Activated naive CD8-positive, alpha-beta T cell treated with anti-CD3 and anti-CD28 coated beads, Interleukin-2, amount 50 U/mL, for 24 hours (primary cell): Measurements from ENCODE around the gene AKAP9.
"Not testable (repeated sequence)": the region's sequence is repeated elsewhere in the genome, so short reads cannot be mapped to it uniquely, and the experiment has no call there.

Experiments
- ATAC-seq: fragments of 150-1000 bp; cut with Tn5 transposase; one replicate; pipeline ENCODE4 v1.10.0; 2021
- DNase-seq: peaks from one replicate; pipeline ENCODE4 v3.0.0; 2021
- H3K27ac Mint-ChIP-seq: one replicate; pipeline ENCODE4 v1.8.0; 2021; ENCODE audit warnings: mild to moderate bottlenecking, mixed read lengths
- H3K27me3 Mint-ChIP-seq: one replicate; pipeline ENCODE4 v1.8.0; 2021; ENCODE audit warnings: mixed read lengths
- H3K36me3 Mint-ChIP-seq: one replicate; pipeline ENCODE4 v1.8.0; 2021; ENCODE audit warnings: low read depth, mixed read lengths
- H3K4me1 Mint-ChIP-seq: one replicate; pipeline ENCODE4 v1.8.0; 2021; ENCODE audit warnings: mixed read lengths
- H3K4me3 Mint-ChIP-seq: one replicate; pipeline ENCODE4 v1.8.0; 2021; ENCODE audit warnings: mild to moderate bottlenecking, moderate library complexity, mixed read lengths
- H3K9me3 Mint-ChIP-seq: one replicate; pipeline ENCODE4 v1.8.0; 2021; ENCODE audit warnings: mixed read lengths

AKAP9 gene

GRCh38 chr7:92092210-92092609, 151.5 kb downstream of the AKAP9 start:
- Mint-ChIP-seq H3K4me3 (no peak overlapping the region), H3K27ac (no peak overlapping the region), H3K36me3 (peaks cover 23% of the 10 kb centered on the region), H3K9me3 (no peaks in the 10 kb centered on the region), H3K4me1 (no peaks in the 10 kb centered on the region), H3K27me3 (no peaks in the 10 kb centered on the region)
- no peak for DNase-seq
- no peak for ATAC-seq

- DNase-seq, result no peak
- no peak overlapping the region for H3K27ac Mint-ChIP-seq
- peaks cover 25% of the 10 kb centered on the region for H3K36me3 Mint-ChIP-seq
- no peak overlapping the region for H3K4me3 Mint-ChIP-seq
- H3K27me3 Mint-ChIP-seq, result no peaks in the 10 kb centered on the region
- H3K4me1 Mint-ChIP-seq, result no peaks in the 10 kb centered on the region
- ATAC-seq, result no peak
- no peaks in the 10 kb centered on the region for H3K9me3 Mint-ChIP-seq
These were observed 154.7 kb downstream of the AKAP9 start for GRCh38 chr7:92095380-92095779.

GRCh38 chr7:92100534-92100933, 159.9 kb downstream of the AKAP9 start:
- no peak for ATAC-seq
- Mint-ChIP-seq H3K27me3 (no peaks in the 10 kb centered on the region), H3K36me3 (peaks cover 41% of the 10 kb centered on the region)

GRCh38 chr7:92102862-92103261, 162.2 kb downstream of the AKAP9 start:
- not testable (repeated sequence) for H3K27me3 Mint-ChIP-seq, H3K27ac Mint-ChIP-seq, H3K4me1 Mint-ChIP-seq, H3K4me3 Mint-ChIP-seq, ATAC-seq, H3K9me3 Mint-ChIP-seq, DNase-seq
- H3K36me3 Mint-ChIP-seq, result peaks cover 32% of the 10 kb centered on the region

More at GRCh38 chr7:92100534-92100933, 159.9 kb downstream of the AKAP9 start:
- H3K27ac Mint-ChIP-seq, result no peak overlapping the region
- no peaks in the 10 kb centered on the region for H3K4me1 Mint-ChIP-seq
- DNase-seq, result no peak
- H3K9me3 Mint-ChIP-seq, result no peaks in the 10 kb centered on the region
- H3K4me3 Mint-ChIP-seq, result no peak overlapping the region

- DNase-seq (no peak), ATAC-seq (no peak)
- Mint-ChIP-seq H3K4me1 (no peaks in the 10 kb centered on the region), H3K36me3 (peaks cover 25% of the 10 kb centered on the region), H3K4me3 (no peak overlapping the region), H3K27me3 (no peaks in the 10 kb centered on the region), H3K27ac (no peak overlapping the region), H3K9me3 (no peaks in the 10 kb centered on the region)
These were observed 168.2 kb downstream of the AKAP9 start for GRCh38 chr7:92108821-92109220.

- H3K27ac Mint-ChIP-seq, result no peak overlapping the region
- no peaks in the 10 kb centered on the region for H3K27me3 Mint-ChIP-seq
- no peak overlapping the region for H3K4me3 Mint-ChIP-seq
- ATAC-seq (no peak), DNase-seq (no peak)
- H3K36me3 Mint-ChIP-seq, result peaks cover 33% of the 10 kb centered on the region
- H3K9me3 Mint-ChIP-seq, result no peaks in the 10 kb centered on the region
- H3K4me1 Mint-ChIP-seq, result no peaks in the 10 kb centered on the region
These were observed 170.2 kb downstream of the AKAP9 start for GRCh38 chr7:92110857-92111256.

GRCh38 chr7:92115821-92116220, 175.2 kb downstream of the AKAP9 start:
- Mint-ChIP-seq H3K27me3 (no peaks in the 10 kb centered on the region), H3K27ac (no peak overlapping the region), H3K9me3 (no peaks in the 10 kb centered on the region), H3K4me3 (no peak overlapping the region), H3K4me1 (no peaks in the 10 kb centered on the region), H3K36me3 (peaks cover 49% of the 10 kb centered on the region)
- ATAC-seq, result no peak
- no peak for DNase-seq

- H3K27me3 Mint-ChIP-seq, result no peaks in the 10 kb centered on the region
- peaks cover 58% of the 10 kb centered on the region for H3K36me3 Mint-ChIP-seq
- DNase-seq (no peak), ATAC-seq (no peak)
- no peak overlapping the region for H3K4me3 Mint-ChIP-seq
- no peaks in the 10 kb centered on the region for H3K4me1 Mint-ChIP-seq
- no peak overlapping the region for H3K27ac Mint-ChIP-seq
- no peaks in the 10 kb centered on the region for H3K9me3 Mint-ChIP-seq
These were observed 176.3 kb downstream of the AKAP9 start for GRCh38 chr7:92116949-92117348.

- no peak overlapping the region for H3K27ac Mint-ChIP-seq
These were observed 178.6 kb downstream of the AKAP9 start for GRCh38 chr7:92119213-92119759.

GRCh38 chr7:92121681-92122080, 181.0 kb downstream of the AKAP9 start:
- Mint-ChIP-seq H3K27ac (no peak overlapping the region), H3K9me3 (no peaks in the 10 kb centered on the region), H3K27me3 (no peaks in the 10 kb centered on the region), H3K4me1 (no peaks in the 10 kb centered on the region), H3K4me3 (no peak overlapping the region), H3K36me3 (peaks cover 63% of the 10 kb centered on the region)
- DNase-seq, result no peak
- no peak for ATAC-seq

More at GRCh38 chr7:92119213-92119759, 178.6 kb downstream of the AKAP9 start:
- Mint-ChIP-seq H3K4me3 (no peak overlapping the region), H3K4me1 (no peaks in the 10 kb centered on the region), H3K36me3 (peaks cover 69% of the 10 kb centered on the region), H3K9me3 (no peaks in the 10 kb centered on the region), H3K27me3 (no peaks in the 10 kb centered on the region)
- DNase-seq (no peak), ATAC-seq (no peak)

- peaks cover 34% of the 10 kb centered on the region for H3K36me3 Mint-ChIP-seq
- DNase-seq, result no peak
- H3K9me3 Mint-ChIP-seq, result no peaks in the 10 kb centered on the region
- ATAC-seq, result no peak
- H3K27me3 Mint-ChIP-seq, result no peaks in the 10 kb centered on the region
- no peak overlapping the region for H3K4me3 Mint-ChIP-seq
- H3K27ac Mint-ChIP-seq, result no peak overlapping the region
- peaks cover 28% of the 10 kb centered on the region for H3K4me1 Mint-ChIP-seq
These were observed 190.4 kb downstream of the AKAP9 start for GRCh38 chr7:92131093-92131492.

GRCh38 chr7:92131764-92132330, 191.2 kb downstream of the AKAP9 start:
- peaks cover 28% of the 10 kb centered on the region for H3K36me3 Mint-ChIP-seq
- H3K27me3 Mint-ChIP-seq, result no peaks in the 10 kb centered on the region
- no peak for ATAC-seq
- peaks cover 28% of the 10 kb centered on the region for H3K4me1 Mint-ChIP-seq
- H3K9me3 Mint-ChIP-seq, result no peaks in the 10 kb centered on the region
- H3K27ac Mint-ChIP-seq, result no peak overlapping the region
- H3K4me3 Mint-ChIP-seq, result no peak overlapping the region
- DNase-seq, result no peak

- peak overlapping the region; percentile 98 for H3K27ac Mint-ChIP-seq
- peaks cover 28% of the 10 kb centered on the region for H3K4me1 Mint-ChIP-seq
- peak overlapping the region; percentile 93 for H3K4me3 Mint-ChIP-seq
- H3K27me3 Mint-ChIP-seq, result no peaks in the 10 kb centered on the region
- H3K9me3 Mint-ChIP-seq, result no peaks in the 10 kb centered on the region
- peaks cover 22% of the 10 kb centered on the region for H3K36me3 Mint-ChIP-seq
- peak; percentile 11 for ATAC-seq
- DNase-seq, result no peak
These were observed 192.6 kb downstream of the AKAP9 start for GRCh38 chr7:92133133-92133736.

- Mint-ChIP-seq H3K4me1 (peaks cover 28% of the 10 kb centered on the region), H3K27ac (peak overlapping the region; percentile 98), H3K36me3 (peaks cover 19% of the 10 kb centered on the region), H3K27me3 (no peaks in the 10 kb centered on the region), H3K9me3 (no peaks in the 10 kb centered on the region), H3K4me3 (peak overlapping the region; percentile 93)
- peak; percentile 68 for DNase-seq
- peak; percentile 24 for ATAC-seq
These were observed 193.1 kb downstream of the AKAP9 start for GRCh38 chr7:92133737-92134270.
